GM19193 (cell line): ENCODE measurements around the gene CERT1.

ENCODE experiments used
- POLR2A ChIP-seq: IDR thresholded peaks from 4 replicates; pipeline ENCODE4 v1.6.1; 2011; ENCODE audit not compliant: insufficient read depth, insufficient read length; ENCODE audit errors: extremely low read depth

The CERT1 gene

DNA sequence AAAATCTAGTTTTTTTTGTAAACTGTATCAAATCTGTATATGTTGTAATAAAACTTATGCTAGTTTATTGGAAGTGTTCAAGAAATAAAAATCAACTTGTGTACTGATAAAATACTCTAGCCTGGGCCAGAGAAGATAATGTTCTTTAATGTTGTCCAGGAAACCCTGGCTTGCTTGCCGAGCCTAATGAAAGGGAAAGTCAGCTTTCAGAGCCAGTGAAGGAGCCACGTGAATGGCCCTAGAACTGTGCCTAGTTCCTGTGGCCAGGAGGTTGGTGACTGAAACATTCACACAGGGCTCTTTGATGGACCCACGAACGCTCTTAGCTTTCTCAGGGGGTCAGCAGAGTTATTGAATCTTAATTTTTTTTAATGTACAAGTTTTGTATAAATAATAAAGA is 150.1 kb downstream of the CERT1 start:
- TF ChIP-seq POLR2A: no peak

DNA sequence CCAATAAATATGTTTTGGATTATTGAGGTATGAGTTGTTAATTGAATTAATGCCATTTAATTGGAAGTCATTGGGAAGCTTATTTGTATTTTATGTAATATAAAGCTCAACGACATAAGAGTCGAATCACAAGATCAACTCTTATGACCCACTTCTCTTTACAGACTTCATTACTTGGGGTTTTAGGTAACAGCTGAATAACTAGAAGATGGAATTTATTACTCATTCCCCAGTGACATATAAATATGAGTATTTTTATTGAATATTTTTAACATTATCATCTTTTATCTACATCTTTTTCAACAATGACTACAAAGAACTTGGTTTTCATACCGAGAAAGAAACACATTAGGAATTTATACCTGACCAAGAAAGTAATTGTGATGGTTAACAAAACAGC is 153.3 kb downstream of the CERT1 start:
- TF ChIP-seq POLR2A: no peak

- no peak for TF ChIP-seq POLR2A
These were observed 154.7 kb downstream of the CERT1 start for GRCh38 chr5:75356719-75357118.

DNA sequence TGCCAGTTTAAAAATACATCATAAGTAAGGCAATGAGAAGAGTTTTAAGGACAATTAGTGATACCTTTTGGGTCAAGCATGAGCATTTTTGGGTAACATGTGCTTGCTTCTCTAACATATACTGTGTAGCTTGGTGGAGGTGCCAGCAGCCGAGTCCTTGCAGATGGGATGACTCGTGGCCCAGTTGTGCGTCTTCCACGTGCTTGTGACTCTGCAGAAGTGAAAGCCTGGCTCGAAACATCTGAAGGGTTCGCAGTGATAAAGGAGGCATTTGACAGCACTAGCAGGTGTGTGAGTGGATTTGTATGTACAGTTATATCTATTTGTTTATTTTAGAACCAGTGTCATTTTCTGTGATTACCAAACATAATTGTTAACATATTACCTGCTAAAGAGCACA is 156.2 kb downstream of the CERT1 start:
- TF ChIP-seq POLR2A: no peak

GRCh38 chr5:75351139-75351926 is 160.1 kb downstream of the CERT1 start:
- no peak for TF ChIP-seq POLR2A

GRCh38 chr5:75349663-75350062 is 161.8 kb downstream of the CERT1 start:
- no peak for TF ChIP-seq POLR2A

DNA sequence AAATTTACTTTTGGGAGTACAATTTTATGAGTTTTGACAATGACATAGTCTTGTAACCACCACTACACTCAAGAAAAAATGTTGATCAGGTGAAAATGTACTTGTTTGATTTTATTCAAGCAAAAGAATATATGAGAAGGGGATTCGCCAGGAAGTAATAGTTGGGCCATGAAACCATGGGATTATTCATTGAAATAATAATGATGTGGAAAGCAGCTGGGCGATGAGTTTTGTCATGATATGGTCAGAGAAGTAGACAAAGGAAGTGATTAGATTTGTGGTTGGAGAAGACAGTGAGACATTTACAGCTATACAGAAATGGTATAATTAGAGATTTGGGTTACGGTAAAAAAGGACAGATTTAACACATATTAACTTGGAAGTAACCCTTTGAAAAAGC is 163.2 kb downstream of the CERT1 start:
- TF ChIP-seq POLR2A: no peak

DNA sequence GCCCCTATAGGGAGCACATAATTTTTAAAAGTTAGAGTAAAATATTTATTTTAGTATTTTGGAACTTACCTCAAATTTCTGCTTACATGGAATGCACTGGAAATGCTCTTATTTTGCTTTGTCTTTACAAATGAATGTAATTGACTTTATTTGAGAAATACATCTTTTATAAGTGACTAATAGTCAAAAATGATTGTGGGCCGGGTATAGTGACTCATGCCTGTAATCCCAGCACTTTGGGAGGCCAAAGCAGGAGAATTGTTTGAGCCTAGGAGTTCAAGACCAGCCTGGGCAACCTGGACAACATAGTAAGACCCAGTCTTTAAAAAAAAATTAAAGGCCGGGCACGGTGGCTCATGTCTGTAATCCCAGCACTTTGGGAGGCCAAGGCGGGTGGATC is 168.6 kb downstream of the CERT1 start:
- TF ChIP-seq POLR2A: no peak

DNA sequence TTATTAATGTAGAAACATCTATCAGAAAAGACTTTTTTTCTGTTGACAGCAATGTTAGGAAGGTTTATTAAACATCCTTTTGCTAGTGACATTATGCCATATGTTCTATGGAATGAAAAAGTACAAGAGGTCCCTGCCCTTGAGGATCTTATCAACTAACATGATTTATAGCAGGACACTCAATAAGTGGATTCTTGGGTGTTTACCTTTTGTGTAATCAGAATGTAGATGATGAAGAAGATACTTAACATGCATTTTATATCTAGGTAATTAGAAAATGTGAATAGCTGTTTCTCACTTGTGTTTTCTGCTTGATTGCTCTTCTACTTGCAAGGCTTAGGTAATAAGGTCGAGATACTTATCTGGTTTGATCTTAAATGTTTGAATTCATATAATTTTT is 169.5 kb downstream of the CERT1 start:
- TF ChIP-seq POLR2A: no peak

GRCh38 chr5:75340714-75341478 is 170.5 kb downstream of the CERT1 start:
- TF ChIP-seq POLR2A: no peak

DNA sequence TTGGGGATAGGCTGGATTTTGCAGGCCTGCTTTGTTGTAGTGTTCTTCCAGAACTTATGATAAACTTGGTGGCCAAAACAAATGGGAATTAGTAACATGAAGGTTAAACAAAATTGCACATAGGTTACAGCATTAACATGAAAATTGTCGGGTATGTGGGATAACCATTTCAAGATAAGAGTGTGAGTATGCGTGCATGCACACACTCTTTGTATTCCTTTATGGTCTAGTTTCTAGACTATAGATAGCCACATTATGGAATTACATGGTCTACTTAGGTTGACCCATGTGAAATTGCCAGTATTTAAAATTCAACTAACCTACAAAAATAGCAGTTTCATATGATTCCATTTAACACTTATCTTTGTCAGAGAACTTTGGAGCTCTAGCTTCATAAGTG is 173.0 kb downstream of the CERT1 start:
- TF ChIP-seq POLR2A: no peak

DNA sequence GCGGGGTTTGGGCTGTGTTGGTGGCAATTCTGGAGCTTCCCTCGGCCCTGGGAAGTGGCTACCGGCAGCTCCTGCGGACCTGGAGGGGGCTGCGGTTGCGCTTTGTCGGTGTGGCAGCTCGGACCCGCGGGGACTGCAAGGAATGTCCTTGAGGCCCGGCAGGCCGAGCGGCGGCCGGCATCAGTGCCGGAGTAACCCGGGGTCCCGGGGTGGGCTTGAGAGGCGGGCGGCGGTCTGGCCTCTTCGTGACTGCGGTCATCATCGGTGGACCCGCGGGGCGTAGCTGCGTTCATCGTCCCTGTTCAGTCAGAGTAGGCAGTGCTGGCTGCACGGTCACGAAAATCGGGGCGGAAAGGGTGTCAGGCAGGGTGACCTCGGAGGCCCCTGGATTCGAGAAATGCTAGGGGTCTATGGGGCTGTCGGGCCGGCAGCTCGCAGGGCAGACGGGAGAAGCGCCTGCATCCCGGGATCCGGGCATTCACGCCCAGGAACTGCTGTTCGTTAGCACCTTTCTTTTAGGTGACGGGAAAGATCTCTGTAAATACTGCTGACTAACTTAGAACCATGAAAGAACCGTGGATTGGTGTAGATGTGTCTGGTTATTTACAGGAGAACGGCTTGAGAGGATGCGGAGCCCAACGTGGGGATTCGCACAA is 173.9 kb downstream of the CERT1 start:
- no peak for TF ChIP-seq POLR2A

DNA sequence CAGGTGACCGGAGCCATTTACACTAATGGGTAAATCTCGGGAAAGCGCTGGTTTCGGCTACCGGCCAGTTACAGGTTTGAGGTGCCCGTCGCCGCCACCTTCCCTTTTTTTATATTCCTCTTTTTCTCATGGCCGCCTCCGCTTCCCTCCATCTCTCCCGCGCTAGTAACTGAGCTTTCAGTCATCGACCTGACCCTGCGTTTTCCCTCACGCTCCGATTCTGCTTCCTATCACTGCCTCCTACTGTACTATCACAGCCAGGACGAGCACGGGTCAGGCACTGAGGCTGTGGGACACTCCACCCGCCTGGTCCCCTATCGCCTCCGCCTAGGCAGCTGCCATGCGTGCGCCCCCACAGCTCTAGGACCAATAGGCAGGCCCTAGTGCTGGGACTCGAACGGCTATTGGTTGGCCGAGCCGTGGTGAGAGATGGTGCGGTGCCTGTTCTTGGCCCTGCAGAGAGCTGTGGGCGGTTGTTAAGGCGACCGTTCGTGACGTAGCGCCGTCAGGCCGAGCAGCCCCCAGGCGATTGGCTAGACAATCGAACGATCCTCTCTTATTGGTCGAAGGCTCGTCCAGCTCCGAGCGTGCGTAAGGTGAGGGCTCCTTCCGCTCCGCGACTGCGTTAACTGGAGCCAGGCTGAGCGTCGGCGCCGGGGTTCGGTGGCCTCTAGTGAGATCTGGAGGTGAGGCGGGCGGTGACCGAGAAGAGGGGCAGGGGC is 174.7 kb downstream of the CERT1 start, which contains the start of gene HMGCR:
Gene HMGCR, plus strand, starts transcription at position 606 of the 722 bp plus-strand sequence. CDS start 5,386 bp downstream, outside the sequence.
- peak; percentile 97 for TF ChIP-seq POLR2A

- no peak for TF ChIP-seq POLR2A
These were observed 175.3 kb downstream of the CERT1 start for GRCh38 chr5:75335952-75336614.

GRCh38 chr5:75335486-75335885 is 175.9 kb downstream of the CERT1 start:
- no peak for TF ChIP-seq POLR2A
